HepG2 (cell line): ENCODE results near the gene ACSF3. TPM values are rescaled to one million over a fixed set of nuclear protein-coding genes. Genes with fewer than 3 reads are reported as not detected.

Source experiments
- ASH2L ChIP-seq: fragments of 300-600, 200-600 bp; sonication (generic); IDR thresholded peaks from 2 replicates; pipeline ENCODE4 v1.7.0; 2017; ENCODE audit warnings: low read depth, mild to moderate bottlenecking, moderate library complexity, mixed read lengths, low read length; ENCODE audit not compliant: insufficient read length
- HNF1A ChIP-seq, 2 experiments: sonication (generic) in 1 of 2; formaldehyde crosslinking in 1 of 2; IDR thresholded peaks; 2 replicates each; pipeline versions ENCODE4 v1.4.0 to v1.6.1; 2016 to 2020; ENCODE audit warnings: borderline replicate concordance in 1 of 2, low read depth in 1 of 2, mild to moderate bottlenecking in 1 of 2, missing genetic modification reagents in 1 of 2
- HOMEZ ChIP-seq: IDR thresholded peaks from 2 replicates; pipeline ENCODE4 v1.6.1; 2016; ENCODE audit warnings: low read depth
- HOXA5 ChIP-seq: sonication (generic); formaldehyde crosslinking; IDR thresholded peaks from 2 replicates; pipeline ENCODE4 v1.4.0; 2020; ENCODE audit warnings: missing genetic modification reagents
- SNAPC5 ChIP-seq: sonication (generic); formaldehyde crosslinking; IDR thresholded peaks from 2 replicates; pipeline ENCODE4 v1.8.1; 2023; ENCODE audit warnings: mild to moderate bottlenecking, missing genetic modification reagents, borderline replicate concordance
- SOX5 ChIP-seq: IDR thresholded peaks from 2 replicates; pipeline ENCODE4 v1.6.1; 2016; ENCODE audit warnings: borderline replicate concordance
- ZBTB42 ChIP-seq: sonication (generic); formaldehyde crosslinking; IDR thresholded peaks from 2 replicates; pipeline ENCODE4 v1.5.0; 2020; ENCODE audit warnings: mild to moderate bottlenecking, missing genetic modification reagents
- ZKSCAN8 ChIP-seq: IDR thresholded peaks from 2 replicates; pipeline ENCODE4 v1.6.1; 2016; ENCODE audit warnings: borderline replicate concordance, missing genetic modification reagents, missing compliant biosample characterization
- polyA plus RNA-seq, 8 experiments: library from polyadenylated mRNA; depleted of rRNA in 3 of 8; stranded (reverse) in 7 of 8; unstranded in 1 of 8; fragments of >200 nt; fragmentation: Illumina TruSeq in 4 of 8; extraction: Trizol in 4 of 8; gene quantifications; 2 replicates each; pipeline versions ENCODE4 v1.2.1 to v1.2.3, GENCODE V29; 2011 to 2016; ENCODE audit warnings: low read depth in 4 of 8, missing spikeins in 1 of 8, mixed read lengths in 1 of 8; ENCODE audit not compliant: insufficient read depth in 1 of 8
- total RNA-seq, 5 experiments: library from RNA; depleted of rRNA; stranded (reverse); fragments of >200 nt; fragmentation: Illumina TruSeq; extraction: Trizol; gene quantifications; 2 replicates each; pipeline ENCODE4 v1.2.3, GENCODE V29; 2016; ENCODE audit warnings: low read depth in 1 of 5

Gene ACSF3
- total and polyA plus RNA-seq, 2 of the 13 experiments (the other 11 are each of a cell fraction or from before 2014, with no cell fraction given) = 14.9 to 30.6 TPM

- TF ChIP-seq HNF1A (IDR thresholded peaks at IDR 0.05; ENCODE audit: low read depth) (no peak), HNF1A (CRISPR knock-in tag; IDR thresholded peaks at IDR 0.05; ENCODE audit: borderline replicate concordance) (no peak), ZKSCAN8 (CRISPR knock-in tag) (no peak), HOXA5 (CRISPR knock-in tag) (no peak), ZBTB42 (CRISPR knock-in tag) (no peak), HOMEZ (no peak), SNAPC5 (CRISPR knock-in tag) (no peak), ASH2L (no peak), SOX5 (no peak)
Observed at GRCh38 chr16:89131783-89132182, 38.1 kb downstream of the ACSF3 start (continued).
